NCI-H1048 (cell line): Measurements from ENCODE around the gene GNAT1.
"Not testable (repeated sequence)": the region's sequence is repeated elsewhere in the genome, so short reads cannot be mapped to it uniquely, and the experiment has no call there.

Experiments used
- DNase-seq: peaks from one replicate; lab custom pipeline; 2025; lab: John Stamatoyannopoulos, UW

The GNAT1 gene

DNA sequence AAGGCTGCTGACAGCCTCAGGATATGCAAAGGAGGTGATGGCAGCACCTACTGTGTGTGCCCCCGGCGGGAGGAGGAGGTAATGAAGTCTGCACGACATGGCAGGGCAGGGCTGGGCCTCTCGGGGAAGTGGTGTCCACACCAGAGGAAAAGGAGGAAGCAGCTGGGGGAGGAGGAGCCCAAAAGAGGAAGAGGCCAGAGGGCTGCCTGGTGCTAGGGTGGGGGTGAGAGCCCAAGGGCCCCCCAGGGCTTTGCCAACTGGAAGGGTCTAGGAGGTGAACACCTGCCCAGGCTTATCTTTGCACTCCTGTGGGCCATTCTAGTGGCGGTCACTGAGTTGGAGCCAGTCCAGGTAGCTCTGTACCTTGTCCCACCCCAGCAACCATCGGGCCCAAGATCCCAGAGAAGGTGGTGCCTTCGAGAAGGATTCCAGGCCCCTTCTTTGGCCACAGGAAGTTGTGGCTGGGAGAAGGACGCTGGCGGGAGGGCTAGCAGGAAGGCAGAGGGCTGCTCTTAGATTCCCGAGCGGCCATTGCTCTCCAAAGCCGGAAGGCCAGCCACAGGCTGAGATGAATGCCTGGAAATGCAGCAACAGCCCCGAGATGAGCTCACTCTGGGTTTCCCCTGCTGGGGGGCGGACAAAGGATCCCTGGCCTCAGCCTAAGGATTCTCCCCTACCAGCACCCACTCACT, 51.6 kb downstream of the GNAT1 start:
- DNase-seq, result no peak

DNA sequence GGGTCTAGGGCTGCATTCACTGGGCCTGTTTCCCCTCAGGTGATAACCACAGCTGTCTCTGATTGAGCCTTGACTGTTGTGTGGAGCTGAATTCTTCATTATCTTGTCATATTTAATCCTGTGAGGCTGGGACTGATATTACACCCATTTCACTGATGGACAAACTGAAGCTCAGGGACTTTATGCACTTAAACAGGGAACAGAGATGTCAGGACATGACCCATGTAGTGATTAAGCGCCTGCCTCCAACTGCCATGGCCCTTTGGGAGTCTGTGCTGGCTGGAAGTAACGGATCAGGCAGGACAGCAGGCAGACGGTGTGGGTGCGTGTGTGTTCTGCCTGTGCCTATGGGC, 52.1 kb downstream of the GNAT1 start:
- DNase-seq, result no peak

DNA sequence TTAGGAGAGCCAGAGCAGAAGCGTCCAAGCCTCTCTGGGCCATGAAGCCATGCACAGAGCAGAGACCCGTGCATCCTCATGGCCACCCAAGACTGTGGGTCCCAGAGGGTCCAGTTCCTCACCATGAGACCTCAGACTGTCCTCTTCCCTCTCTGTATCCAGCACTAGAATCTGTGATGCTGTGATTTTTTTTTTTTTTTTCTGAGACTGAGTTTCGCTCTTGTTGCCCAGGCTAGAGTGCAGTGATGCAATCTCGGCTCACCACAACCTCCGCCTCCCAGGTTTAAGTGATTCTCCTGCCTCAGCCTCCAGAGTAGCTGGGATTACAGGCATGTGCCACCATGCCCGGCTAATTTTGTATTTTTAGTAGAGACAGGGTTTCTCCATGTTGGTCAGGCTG, 53.4 kb downstream of the GNAT1 start:
- DNase-seq, result not testable (repeated sequence)

DNA sequence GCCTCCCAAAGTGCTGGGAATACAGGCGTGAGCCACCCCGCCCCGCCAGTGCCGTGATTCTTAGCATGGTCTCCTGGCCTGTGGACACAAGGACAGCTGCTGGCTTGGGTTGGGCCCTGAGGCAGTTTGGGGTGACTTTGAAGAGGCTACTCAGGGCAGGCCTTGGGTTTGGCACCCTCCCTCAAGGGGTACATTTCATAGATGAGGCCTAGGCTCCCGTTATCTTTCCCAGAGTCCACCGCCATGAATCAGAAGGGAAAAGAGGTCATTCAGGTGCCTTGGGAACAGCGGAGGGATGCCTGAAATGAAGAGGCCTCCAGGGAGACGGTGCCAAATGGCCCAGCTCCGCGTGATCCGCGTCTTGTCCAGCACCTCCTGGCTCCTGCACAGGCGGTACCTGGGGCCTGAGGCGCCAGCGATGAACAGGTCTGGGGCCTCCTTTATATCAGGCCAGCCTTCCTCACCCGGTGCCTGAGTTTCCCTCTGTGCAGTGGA, 53.9 kb downstream of the GNAT1 start:
- no peak for DNase-seq

DNA sequence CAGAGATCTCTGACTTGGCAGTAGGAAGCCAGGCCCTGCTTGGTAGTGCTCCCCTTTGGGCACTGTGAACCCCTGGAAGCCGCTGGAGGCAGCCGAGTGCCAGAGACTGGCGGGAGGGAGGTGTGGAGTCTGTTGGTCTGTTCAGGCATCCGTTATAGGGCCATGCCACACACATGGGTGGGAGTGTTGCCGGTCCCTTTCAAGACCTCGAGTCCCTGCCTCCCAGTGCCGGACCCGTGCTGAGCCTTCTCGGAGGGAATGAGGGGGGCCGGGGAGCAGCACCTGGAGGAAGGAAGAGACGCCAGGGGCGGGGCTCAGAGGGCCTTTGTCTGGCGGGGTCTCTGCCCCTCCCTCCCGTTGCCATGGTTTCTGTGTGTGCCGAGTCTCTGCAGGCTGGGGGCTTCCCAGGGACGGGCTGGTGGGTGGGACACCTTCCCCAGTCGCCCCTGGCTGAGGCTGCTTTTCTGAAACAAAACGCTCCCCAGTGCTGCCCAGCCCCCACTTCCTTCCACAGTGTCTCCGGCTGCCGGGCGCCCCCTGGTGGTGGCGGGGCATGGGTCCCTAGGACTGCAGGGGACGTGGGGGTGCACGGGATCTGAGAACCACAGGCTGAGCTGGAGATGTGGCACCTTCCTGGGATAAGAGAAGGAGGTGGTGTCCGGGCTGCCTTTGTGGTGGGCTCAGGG, 54.6 kb downstream of the GNAT1 start:
- peak; percentile 87 for DNase-seq

DNA sequence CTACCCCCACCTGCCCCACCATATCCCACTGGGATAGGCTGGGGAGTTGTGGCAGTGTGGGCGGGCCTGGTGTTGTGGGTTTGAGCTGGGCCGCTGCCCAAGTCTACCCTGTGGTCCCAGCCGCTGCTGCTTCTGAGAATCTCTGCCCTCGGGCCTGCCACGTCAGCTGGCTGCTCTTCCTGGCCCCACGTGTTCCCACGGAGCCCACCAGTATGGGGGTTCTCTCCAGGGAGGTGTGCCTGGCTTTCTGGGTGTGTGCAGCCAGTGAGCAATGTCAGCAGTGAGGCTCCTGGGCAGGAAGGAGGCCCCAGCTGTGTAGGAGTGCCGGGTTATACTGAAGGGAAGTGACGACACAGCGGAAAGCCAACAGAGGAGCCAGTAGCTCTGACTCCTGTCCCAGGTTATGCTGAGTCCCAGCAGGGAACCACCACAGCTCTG, 55.1 kb downstream of the GNAT1 start:
- DNase-seq, result no peak
